GM12878 (cell line): Measurements from ENCODE around the gene HOTAIR. TPM values are rescaled to one million over a fixed set of nuclear protein-coding genes. Genes with fewer than 3 reads are reported as not detected.

ENCODE experiments used
- ATAC-seq: fragments of 200-7000 bp; cut with Tn5 transposase; 3 replicates; pipeline ENCODE4 v1.9.1; 2020; ENCODE audit warnings: mild to moderate bottlenecking, moderate library complexity
- BruUV-seq: library from RNA; stranded (reverse); fragments of 400-500 nt; replicated peaks from 2 replicates; lab custom pipeline; 2021; lab: Mats Ljungman, UMichigan
- CTCF ChIA-PET: fragments of 300-600 bp; sonication (Branson Sonifier 250); formaldehyde crosslinking; extraction: SDS; loops from one replicate; lab custom pipeline; 2021; ENCODE audit warnings: inconsistent platforms; lab: Yijun Ruan, JAX
- POLR2A ChIA-PET: fragments of 350-600 bp; formaldehyde crosslinking; extraction: SDS; loops from one replicate; lab custom pipeline; 2021; ENCODE audit warnings: inconsistent platforms; lab: Charles Lee
- RAD21 ChIA-PET: fragments of 300-600 bp; sonication (Branson Sonifier 250); formaldehyde crosslinking; loops from one replicate; lab custom pipeline; 2023; ENCODE audit warnings: antibody characterized with exemption; ENCODE audit not compliant: unreplicated experiment; lab: Charles Lee
- SMC1A ChIA-PET: fragments of 300-600 bp; sonication (Branson Sonifier 250); formaldehyde crosslinking; loops from one replicate; lab custom pipeline; 2023; ENCODE audit not compliant: unreplicated experiment, uncharacterized antibody; lab: Charles Lee
- DNase-seq: peaks from one replicate; pipeline ENCODE4 v3.0.0-alpha.2; 2011; ENCODE audit warnings: low read depth, low spot score
- FAIRE-seq: peaks from 3 replicates; lab custom pipeline; 2011; peaks lifted over from hg19 to GRCh38; lab: Jason Lieb, UNC
- H2AFZ ChIP-seq: 2 replicates; pipeline ENCODE4 v1.6.0; 2011; ENCODE audit warnings: low read depth, low read length, control low read depth; ENCODE audit not compliant: control insufficient read depth
- H3K27ac ChIP-seq: 2 replicates; pipeline ENCODE4 v1.5.1; 2011; ENCODE audit warnings: control low read depth; ENCODE audit not compliant: control insufficient read depth, insufficient read depth
- H3K27me3 ChIP-seq, 2 experiments: replicated peaks in 1 of 2; 2 replicates each; pipeline versions ENCODE4 v1.6.0 to v1.6.1; 2011; ENCODE audit warnings: low read length in 1 of 2; ENCODE audit not compliant: control insufficient read depth in 2 of 2, insufficient read depth in 2 of 2
- H3K36me3 ChIP-seq, 2 experiments: 2 replicates each; pipeline ENCODE4 v1.5.1; 2011; ENCODE audit warnings: low read length in 1 of 2; ENCODE audit not compliant: control insufficient read depth in 2 of 2, insufficient read depth in 2 of 2
- H3K4me1 ChIP-seq: 2 replicates; pipeline ENCODE4 v1.6.1; 2011; ENCODE audit warnings: mild to moderate bottlenecking, low read length, moderate library complexity, mixed read lengths; ENCODE audit not compliant: control insufficient read depth, insufficient read depth
- H3K4me2 ChIP-seq: 2 replicates; pipeline ENCODE4 v1.6.0; 2011; ENCODE audit warnings: control low read depth; ENCODE audit not compliant: control insufficient read depth, insufficient read depth
- H3K4me3 ChIP-seq: fragments of 200-600 bp; sonication (generic); 2 replicates; pipeline ENCODE4 v1.5.1; 2016
- H3K79me2 ChIP-seq: 2 replicates; pipeline ENCODE4 v1.6.0; 2011; ENCODE audit warnings: low read length; ENCODE audit not compliant: control insufficient read depth, insufficient read depth
- H3K9ac ChIP-seq: 2 replicates; pipeline ENCODE4 v1.8.0; 2011; ENCODE audit warnings: low read length, control low read depth, mixed read lengths; ENCODE audit not compliant: control insufficient read depth, insufficient read depth
- H3K9me3 ChIP-seq: replicated peaks from 3 replicates; pipeline ENCODE4 v1.5.1; 2011; ENCODE audit warnings: mild to moderate bottlenecking, low read length; ENCODE audit not compliant: control insufficient read depth, insufficient read depth
- H4K20me1 ChIP-seq: 2 replicates; pipeline ENCODE4 v1.6.0; 2011; ENCODE audit not compliant: control insufficient read depth, insufficient read depth
- HDAC6 ChIP-seq: fragments of 200-600 bp; sonication (generic); IDR thresholded peaks from one replicate; pipeline ENCODE4 v1.8.0; 2017; ENCODE audit warnings: antibody characterized with exemption; ENCODE audit not compliant: unreplicated experiment
- HDGF ChIP-seq: fragments of 450-650 bp; IDR thresholded peaks from 2 replicates; pipeline ENCODE4 v1.6.1; 2016; ENCODE audit warnings: antibody characterized with exemption
- IRF4 ChIP-seq: IDR thresholded peaks from 2 replicates; pipeline ENCODE4 v1.6.1; 2011; ENCODE audit warnings: low read depth, low read length
- RB1 ChIP-seq: fragments of 450-650 bp; formaldehyde crosslinking; IDR thresholded peaks from 2 replicates; pipeline ENCODE4 v1.6.1; 2017; ENCODE audit warnings: mild to moderate bottlenecking, borderline replicate concordance
- RUNX3 ChIP-seq: IDR thresholded peaks from 2 replicates; pipeline ENCODE4 v1.6.1; 2012; ENCODE audit warnings: low read length, inconsistent platforms
- TAF1 ChIP-seq: IDR thresholded peaks from 2 replicates; pipeline ENCODE4 v1.6.1; 2011; ENCODE audit warnings: mild to moderate bottlenecking, low read depth, low read length, borderline replicate concordance
- YY1 ChIP-seq: IDR thresholded peaks from 2 replicates; pipeline ENCODE4 v1.6.1; 2011; ENCODE audit warnings: low read depth, mild to moderate bottlenecking, low read length
- WGBS: methylation state at CpG from one replicate; pipeline ENCODE4 v1.1.6; 2016; ENCODE audit warnings: low lambda C conversion rate; ENCODE audit not compliant: insufficient replicate concordance, insufficient coverage; ENCODE audit errors: missing lambda C conversion rate; 5-methylcytosine and 5-hydroxymethylcytosine counted together
- in situ Hi-C: fragments of 300-500 bp; cut with MboI; formaldehyde crosslinking; loops from 9 replicates; pipeline ENCODE4 v1.14.3; 2018; ENCODE audit warnings: mixed read lengths
- intact Hi-C: fragments of 100-400 bp; cut with micrococcal nuclease; formaldehyde crosslinking; loops from one replicate; pipeline ENCODE4 v1.14.2; 2022; ENCODE audit not compliant: unreplicated experiment
- polyA plus RNA-seq, 11 experiments: library from polyadenylated mRNA; depleted of rRNA in 4 of 11; unstranded in 6 of 11; stranded (reverse) in 5 of 11; fragments of >200 nt; fragmentation: Nextera tagmentation in 4 of 11; fragmentation: Illumina TruSeq in 1 of 11; extraction: Ambion mirVana in 4 of 11; extraction: Trizol in 1 of 11; gene quantifications; 1 replicate in 1 of 11; 2 replicates in 10 of 11; pipeline versions ENCODE4 v1.2.1 to v1.2.3, GENCODE V29; 2011 to 2016; ENCODE audit warnings: inconsistent platforms in 2 of 11, missing spikeins in 2 of 11, low read depth in 1 of 11
- total RNA-seq, 4 experiments: library from RNA; depleted of rRNA in 3 of 4; stranded (reverse); fragments of >200 nt in 3 of 4; fragmentation: Illumina TruSeq in 1 of 4; extraction: Trizol in 1 of 4; gene quantifications; 2 replicates each; pipeline versions ENCODE4 v1.2.1 to v1.2.3, GENCODE V29; 2013 to 2021

The HOTAIR gene
- total and polyA plus RNA-seq, 10 of the 15 experiments (the other 5 are each of a cell fraction or from before 2014, with no cell fraction given) = not detected

GRCh38 chr12:53976823-53977595, 2.3 kb upstream of the HOTAIR start:
- intact Hi-C loops (no loop called here), in situ Hi-C loops (no loop called here)
- Histone ChIP-seq H3K9me3 (no peaks in the 10 kb centered on the region; the same call in 1 of the 3 replicates), H3K27ac (no peak overlapping the region), H2AFZ (no peak overlapping the region), H3K4me2 (no peak overlapping the region), H3K9ac (no peak overlapping the region), H3K79me2 (no peaks in the 10 kb centered on the region), H3K4me1 (peaks cover 22% of the 10 kb centered on the region), H4K20me1 (no peaks in the 10 kb centered on the region), H3K4me3 (no peak overlapping the region), H3K36me3 (no peaks in the 10 kb centered on the region), H3K27me3 (peaks cover 23 to 29% of the 10 kb centered on the region in 2 experiments)
- WGBS = 0% methylated on average over 9 of the region's 9 CpGs
- SMC1A ChIA-PET = interaction anchor here (0.7 kb wide), 1 partner anchor 11 kb away, joined by 3 read pairs; no protein-coding TSS in a partner anchor
- TF ChIP-seq RUNX3 (no peak), TAF1 (no peak), YY1 (no peak), HDGF (no peak), HDAC6 (no peak), RB1 (no peak), IRF4 (no peak)
- BruUV-seq = no TSS peak
- CTCF ChIA-PET = interaction anchor here (0.7 to 1.5 kb wide), 3 partner anchors 8 to 229 kb away, joined by 4 to 5 read pairs (median 4); partner anchors contain the start of gene HOXC10
- RAD21 ChIA-PET = no interaction called here
- ATAC-seq = no peak
- FAIRE-seq = no peak
- DNase-seq = no peak
- POLR2A ChIA-PET = interaction anchor here (0.6 kb wide), 1 partner anchor 149 kb away, joined by 5 read pairs; no protein-coding TSS in a partner anchor
